ENCODE data around the gene LAMA3. TPM values are rescaled to one million over a fixed set of nuclear protein-coding genes. Genes with fewer than 3 reads are reported as not detected.

The LAMA3 gene
- total RNA-seq, 1 experiment from 2014 or later: 2.8 TPM

GRCh38 chr18:23778828-23779227 is 89.6 kb downstream of the LAMA3 start:
- no peak for DNase-seq (ENCODE audit: low spot score)

- DNase-seq (ENCODE audit: low spot score): no peak
These were observed 90.5 kb downstream of the LAMA3 start for GRCh38 chr18:23779696-23780303.

- peak; percentile 25 for DNase-seq (ENCODE audit: low spot score)
These were observed 95.6 kb downstream of the LAMA3 start for GRCh38 chr18:23784832-23785245.

- no peak for DNase-seq (ENCODE audit: low spot score)
These were observed 103.8 kb downstream of the LAMA3 start for GRCh38 chr18:23793051-23793450.

- DNase-seq (ENCODE audit: low spot score): no peak
These were observed 105.0 kb downstream of the LAMA3 start for GRCh38 chr18:23793985-23794867.

GRCh38 chr18:23798249-23798648 is 109.0 kb downstream of the LAMA3 start:
- DNase-seq (ENCODE audit: low spot score): no peak

GRCh38 chr18:23798824-23799223 is 109.6 kb downstream of the LAMA3 start:
- DNase-seq (ENCODE audit: low spot score): no peak

GRCh38 chr18:23799540-23799939 is 110.3 kb downstream of the LAMA3 start:
- DNase-seq (ENCODE audit: low spot score): no peak

GRCh38 chr18:23800902-23801301 is 111.6 kb downstream of the LAMA3 start:
- DNase-seq (ENCODE audit: low spot score): no peak

GRCh38 chr18:23802817-23803216 is 113.6 kb downstream of the LAMA3 start:
- no peak for DNase-seq (ENCODE audit: low spot score)

- DNase-seq (ENCODE audit: low spot score): no peak
These were observed 114.5 kb downstream of the LAMA3 start for GRCh38 chr18:23803755-23804154.

- DNase-seq (ENCODE audit: low spot score): peak; percentile 22
These were observed 116.6 kb downstream of the LAMA3 start for GRCh38 chr18:23805898-23806297.

GRCh38 chr18:23809415-23809814 is 120.2 kb downstream of the LAMA3 start:
- no peak for DNase-seq (ENCODE audit: low spot score)

GRCh38 chr18:23810396-23810795 is 121.1 kb downstream of the LAMA3 start:
- no peak for DNase-seq (ENCODE audit: low spot score)

GRCh38 chr18:23811176-23811575 is 121.9 kb downstream of the LAMA3 start:
- DNase-seq (ENCODE audit: low spot score): no peak

- DNase-seq (ENCODE audit: low spot score): no peak
These were observed 123.5 kb downstream of the LAMA3 start for GRCh38 chr18:23812546-23813440.

GRCh38 chr18:23814991-23815614 is 125.8 kb downstream of the LAMA3 start:
- DNase-seq (ENCODE audit: low spot score): no peak

- no peak for DNase-seq (ENCODE audit: low spot score)
These were observed 126.8 kb downstream of the LAMA3 start for GRCh38 chr18:23816021-23816420.

- DNase-seq (ENCODE audit: low spot score): no peak
These were observed 127.5 kb downstream of the LAMA3 start for GRCh38 chr18:23816740-23817139.

GRCh38 chr18:23819001-23819400 is 129.7 kb downstream of the LAMA3 start:
- no peak for DNase-seq (ENCODE audit: low spot score)

GRCh38 chr18:23822590-23823385 is 133.5 kb downstream of the LAMA3 start:
- DNase-seq (ENCODE audit: low spot score): no peak

Measured in H4 (cell line).